HG02885 (cell line): ENCODE results near the gene B4GALNT2.
"Not testable (repeated sequence)": the region's sequence is repeated elsewhere in the genome, so short reads cannot be mapped to it uniquely, and the experiment has no call there.

ENCODE experiments used
- ATAC-seq: cut with Tn5 transposase; IDR thresholded peaks from one replicate; pipeline ENCODE4 v1.9.1; 2021; ENCODE audit warnings: mild to moderate bottlenecking; ENCODE audit not compliant: unreplicated experiment, poor library complexity

The B4GALNT2 gene

GRCh38 chr17:49117587-49118230, 14.9 kb upstream of the B4GALNT2 start:
- no peak for ATAC-seq

GRCh38 chr17:49120166-49120565, 12.4 kb upstream of the B4GALNT2 start:
- no peak for ATAC-seq

- no peak for ATAC-seq
Observed at GRCh38 chr17:49121696-49122292, 10.8 kb upstream of the B4GALNT2 start.

GRCh38 chr17:49122566-49122965, 10.0 kb upstream of the B4GALNT2 start:
- no peak for ATAC-seq

GRCh38 chr17:49123061-49123460, 9.5 kb upstream of the B4GALNT2 start:
- no peak for ATAC-seq

GRCh38 chr17:49125449-49125848, 7.1 kb upstream of the B4GALNT2 start:
- ATAC-seq = no peak

GRCh38 chr17:49126183-49126859, 6.2 kb upstream of the B4GALNT2 start:
- not testable (repeated sequence) for ATAC-seq

- not testable (repeated sequence) for ATAC-seq
Observed at GRCh38 chr17:49129359-49129950, 3.1 kb upstream of the B4GALNT2 start.

GRCh38 chr17:49130891-49131290, 1.7 kb upstream of the B4GALNT2 start:
- no peak for ATAC-seq

GRCh38 chr17:49132317-49132698, 261 bp upstream of the B4GALNT2 start:
- no peak for ATAC-seq

- ATAC-seq = no peak
Observed at GRCh38 chr17:49136335-49136734, 3.8 kb downstream of the B4GALNT2 start.

GRCh38 chr17:49145654-49146053, 13.1 kb downstream of the B4GALNT2 start:
- ATAC-seq = not testable (repeated sequence)

GRCh38 chr17:49146620-49147306, 14.2 kb downstream of the B4GALNT2 start:
- no peak for ATAC-seq

- ATAC-seq = no peak
Observed at GRCh38 chr17:49148171-49148570, 15.6 kb downstream of the B4GALNT2 start.

GRCh38 chr17:49151996-49152395, 19.4 kb downstream of the B4GALNT2 start:
- ATAC-seq = no peak

- ATAC-seq = no peak
Observed at GRCh38 chr17:49156256-49156655, 23.7 kb downstream of the B4GALNT2 start.

GRCh38 chr17:49157784-49158183, 25.2 kb downstream of the B4GALNT2 start:
- no peak for ATAC-seq

GRCh38 chr17:49162866-49163265, 30.3 kb downstream of the B4GALNT2 start:
- ATAC-seq = no peak

- ATAC-seq = no peak
Observed at GRCh38 chr17:49165143-49165542, 32.6 kb downstream of the B4GALNT2 start.

- no peak for ATAC-seq
Observed at GRCh38 chr17:49168706-49169105, 36.1 kb downstream of the B4GALNT2 start.

GRCh38 chr17:49170216-49170615, 37.6 kb downstream of the B4GALNT2 start:
- no peak for ATAC-seq
